NCI-H187 (cell line): ENCODE measurements around the gene PIK3R1.

Experiments used
- DNase-seq, 2 experiments: peaks; one replicate each; lab custom pipeline; 2025; lab: John Stamatoyannopoulos, UW

The PIK3R1 gene

DNA sequence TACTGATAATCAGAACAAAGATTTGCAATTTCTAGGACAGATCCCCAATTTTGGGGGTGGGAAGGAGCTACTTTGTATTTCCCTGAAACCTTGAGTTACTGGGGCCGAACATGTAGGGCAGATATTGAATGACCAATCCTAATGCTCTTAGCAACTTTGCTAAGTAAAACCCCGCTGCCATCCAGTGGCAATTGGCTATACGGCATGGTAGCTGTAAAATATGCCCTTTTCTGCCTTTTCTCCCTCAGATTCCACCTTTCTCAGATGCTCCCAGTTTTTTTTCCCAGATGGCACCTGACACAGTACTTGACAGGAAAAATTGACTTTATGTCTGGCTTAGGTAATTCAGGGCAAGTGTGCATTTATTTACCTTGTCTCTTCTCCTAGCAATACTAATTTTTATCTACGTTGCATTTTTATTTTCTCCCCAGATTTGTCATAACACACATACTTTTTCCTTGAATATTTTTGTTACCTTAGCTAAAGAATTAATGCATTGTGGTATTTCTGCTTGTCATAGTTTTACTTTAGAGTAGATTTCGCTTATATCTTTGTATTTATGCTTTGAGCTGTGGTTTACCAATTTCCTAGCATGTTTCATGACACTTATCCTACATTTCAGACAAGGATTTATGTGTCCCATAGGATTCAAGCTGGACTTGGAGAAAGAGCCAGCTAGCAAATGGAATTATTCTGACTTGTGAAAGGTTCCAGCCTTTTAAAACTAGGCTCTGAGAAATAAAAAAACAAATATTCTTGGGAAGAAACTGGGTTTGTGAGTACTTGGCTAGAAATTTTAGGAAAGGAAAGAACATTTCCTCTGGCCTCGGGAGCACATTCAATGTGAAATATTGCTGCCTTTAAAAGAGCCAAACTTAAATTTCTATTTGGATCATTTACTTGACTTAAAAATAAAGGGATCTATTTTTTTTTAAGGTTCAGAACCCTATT is 37.4 kb downstream of the PIK3R1 start:
- DNase-seq, result peak; percentile 10 to 20

DNA sequence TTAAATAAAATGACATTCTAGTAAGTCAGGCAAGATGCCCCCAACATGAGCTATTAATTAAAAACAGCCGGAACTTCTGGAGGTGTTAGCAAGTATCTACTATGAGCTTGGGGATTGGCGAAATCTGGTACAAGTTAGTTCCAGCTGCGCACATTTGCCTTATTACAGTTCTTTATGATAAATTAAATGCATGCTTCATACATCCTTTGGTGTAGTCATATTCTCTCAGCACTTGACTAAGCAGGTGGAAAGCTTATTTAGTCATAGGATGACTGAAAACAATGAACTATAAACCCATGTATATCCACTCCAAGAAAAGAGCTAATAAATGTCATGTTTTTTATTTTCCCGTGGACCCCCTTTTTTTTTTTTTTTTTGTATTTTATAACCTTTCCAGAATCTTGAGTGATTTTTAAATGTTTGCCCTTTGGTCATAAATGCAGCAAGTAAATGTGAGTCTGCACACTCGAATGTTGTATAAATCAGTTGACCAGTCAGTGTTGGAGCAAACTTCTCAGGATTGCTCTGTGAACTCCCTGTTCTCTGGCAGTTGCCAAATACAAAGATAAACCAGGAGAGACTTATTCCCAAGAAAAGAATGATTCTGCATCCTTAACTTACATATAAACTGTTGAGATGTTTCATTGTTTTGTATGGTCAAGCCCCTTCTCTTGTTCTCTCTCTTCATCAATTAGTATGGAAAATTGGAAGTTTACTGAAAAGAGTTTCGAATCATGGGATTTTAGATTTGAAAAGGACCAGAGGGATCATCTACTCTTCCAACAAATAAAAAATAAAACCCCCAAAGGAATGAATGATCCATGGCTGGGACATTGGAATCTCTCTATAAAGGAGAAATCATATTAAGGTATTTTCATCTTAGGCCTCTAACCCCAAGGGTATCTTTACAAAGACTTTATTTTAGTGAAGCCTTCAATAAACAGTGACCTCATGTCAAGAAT is 38.3 kb downstream of the PIK3R1 start:
- no peak for DNase-seq

DNA sequence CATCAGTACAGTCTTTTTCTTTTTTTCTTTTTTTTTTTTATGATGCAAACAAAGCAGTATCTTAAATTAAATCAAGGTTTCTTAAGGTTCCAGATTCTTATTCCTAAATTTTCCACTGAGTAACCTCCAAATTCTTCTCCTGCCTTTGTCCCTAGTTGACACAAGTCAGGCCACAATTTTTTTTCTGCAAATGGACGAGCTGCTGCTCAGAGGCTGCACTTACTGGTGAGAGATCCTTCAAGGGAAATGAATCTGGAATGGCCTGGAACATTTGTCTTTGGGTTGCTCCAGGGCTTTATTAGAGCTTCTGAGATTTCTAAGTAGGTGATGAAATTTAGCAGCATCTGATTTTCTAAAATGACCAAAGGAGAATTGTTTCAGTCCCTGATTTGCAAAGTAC is 39.3 kb downstream of the PIK3R1 start:
- no peak for DNase-seq

DNA sequence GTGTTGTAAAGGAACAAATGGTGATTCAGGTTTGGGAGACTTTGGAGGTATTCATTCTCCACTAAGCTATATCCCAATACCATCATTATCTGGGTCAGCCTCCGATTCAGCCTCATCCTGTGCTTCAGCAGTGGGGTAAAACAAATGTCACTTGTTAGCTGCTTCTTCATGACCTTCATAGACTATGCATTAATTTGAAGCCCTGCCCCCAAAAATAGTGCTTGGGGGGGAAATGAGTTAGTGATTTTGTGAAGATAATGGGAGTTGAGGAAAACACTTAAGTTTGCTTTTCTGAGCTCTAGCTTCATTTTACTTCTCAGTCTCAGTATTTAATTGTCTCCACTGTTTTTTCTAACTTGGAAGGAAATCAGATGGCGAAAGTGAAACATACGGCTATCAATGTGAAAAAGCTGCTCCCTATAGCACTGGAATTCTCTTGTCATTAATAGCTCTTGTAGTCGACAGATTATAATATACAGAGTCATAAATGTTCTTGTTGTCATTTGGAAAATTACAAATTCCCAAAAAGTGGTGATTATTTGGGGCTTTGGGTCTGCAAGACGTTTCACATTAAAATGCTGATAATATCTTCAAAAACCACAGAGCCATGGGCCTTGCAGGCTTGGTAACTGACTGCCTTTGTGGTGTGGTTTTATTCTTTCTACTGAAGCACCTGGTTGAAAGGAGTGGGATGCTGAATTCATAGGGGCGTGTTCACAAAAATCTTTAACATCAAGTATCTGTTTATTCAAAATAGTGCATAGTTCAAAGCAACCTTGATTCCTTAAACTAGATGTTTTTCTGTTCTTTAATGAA is 40.0 kb downstream of the PIK3R1 start:
- no peak for DNase-seq

GRCh38 chr5:68257210-68257609 is 41.7 kb downstream of the PIK3R1 start:
- DNase-seq, result no peak

GRCh38 chr5:68258531-68258930 is 43.0 kb downstream of the PIK3R1 start:
- DNase-seq, result no peak

DNA sequence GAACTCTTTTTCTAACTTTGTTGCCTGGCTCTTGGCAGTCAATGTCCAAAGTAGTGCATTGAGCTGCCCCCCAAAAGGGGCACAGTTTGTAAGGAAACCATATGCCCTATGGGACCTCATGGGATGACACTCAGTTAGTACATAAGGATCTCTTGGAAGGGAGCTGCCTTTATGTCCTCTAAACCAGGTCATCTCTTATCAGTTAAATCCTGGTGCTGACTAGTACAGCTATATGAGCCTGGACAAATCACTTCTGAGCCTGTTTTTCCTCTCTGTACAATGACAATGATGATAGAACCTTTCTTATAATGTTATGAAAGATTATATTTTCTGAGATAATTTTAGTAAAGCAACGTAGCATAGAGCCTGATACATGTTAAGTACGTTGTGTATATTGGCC is 44.1 kb downstream of the PIK3R1 start:
- DNase-seq, result no peak

DNA sequence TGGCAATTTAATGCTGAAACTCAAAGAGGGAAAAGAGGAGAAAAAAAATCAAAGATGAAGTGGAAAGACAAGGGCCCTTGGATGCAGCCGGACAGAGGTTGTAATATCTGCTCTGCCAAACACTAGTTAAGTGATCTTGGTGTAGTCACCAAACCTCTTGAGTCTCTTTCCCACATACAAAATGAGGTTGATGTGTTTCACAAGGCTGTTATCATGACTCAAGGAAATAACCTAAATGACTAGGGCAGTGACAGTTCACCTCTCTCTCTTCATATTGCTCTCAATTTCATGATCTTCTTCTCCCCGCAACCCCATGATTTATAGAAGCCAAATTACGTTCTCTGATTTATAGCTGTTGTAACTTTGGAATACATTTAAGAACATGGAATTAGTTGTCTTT is 44.9 kb downstream of the PIK3R1 start:
- no peak for DNase-seq

GRCh38 chr5:68261169-68261568 is 45.6 kb downstream of the PIK3R1 start:
- DNase-seq, result no peak

- no peak for DNase-seq
Measured at GRCh38 chr5:68261569-68262065, 46.1 kb downstream of the PIK3R1 start.

DNA sequence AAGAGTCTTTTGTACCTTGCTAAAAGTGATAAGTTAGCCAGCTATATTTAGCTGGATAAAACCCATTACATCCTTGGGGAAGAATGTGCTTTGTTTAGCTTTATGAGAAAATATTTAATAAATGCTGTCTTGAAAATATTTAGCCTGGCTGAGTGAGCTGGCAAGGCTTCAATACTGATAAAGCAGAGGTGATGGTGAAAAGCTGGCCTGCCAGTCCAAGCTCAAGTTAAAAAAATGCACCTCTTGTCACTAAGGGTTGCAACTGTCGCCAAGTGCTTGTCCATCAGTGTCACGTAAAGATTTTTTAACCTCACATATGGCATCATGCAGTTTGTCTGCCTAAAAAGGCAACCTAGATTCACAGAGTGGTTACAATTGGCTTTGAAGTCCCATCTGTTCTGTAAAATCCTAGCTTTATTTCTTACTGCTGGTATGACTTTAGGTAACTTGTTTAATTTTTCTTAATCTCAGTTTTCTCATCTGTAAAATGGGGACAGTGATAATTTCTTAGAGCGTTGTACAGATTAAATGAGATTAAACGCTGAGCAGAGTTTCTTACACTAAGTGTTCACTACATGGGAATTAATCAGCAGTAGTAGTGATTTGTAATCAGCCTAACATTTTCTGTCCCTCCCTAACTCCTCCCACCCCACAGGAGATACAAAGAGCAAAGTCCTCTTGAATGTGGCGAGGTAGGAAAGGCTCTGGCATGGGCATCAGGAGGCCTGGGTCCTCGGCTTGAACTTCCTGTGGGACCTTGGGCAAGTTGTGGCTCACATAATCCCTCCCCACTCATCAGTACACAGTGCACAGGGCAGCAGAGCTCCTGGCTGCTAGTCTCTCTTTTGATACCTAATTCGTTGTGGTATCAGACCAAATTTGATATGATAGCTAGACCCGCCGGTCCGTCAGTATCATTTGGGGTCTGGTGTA is 48.7 kb downstream of the PIK3R1 start:
- DNase-seq, result no peak

- no peak for DNase-seq
Measured at GRCh38 chr5:68265347-68265746, 49.8 kb downstream of the PIK3R1 start.

DNA sequence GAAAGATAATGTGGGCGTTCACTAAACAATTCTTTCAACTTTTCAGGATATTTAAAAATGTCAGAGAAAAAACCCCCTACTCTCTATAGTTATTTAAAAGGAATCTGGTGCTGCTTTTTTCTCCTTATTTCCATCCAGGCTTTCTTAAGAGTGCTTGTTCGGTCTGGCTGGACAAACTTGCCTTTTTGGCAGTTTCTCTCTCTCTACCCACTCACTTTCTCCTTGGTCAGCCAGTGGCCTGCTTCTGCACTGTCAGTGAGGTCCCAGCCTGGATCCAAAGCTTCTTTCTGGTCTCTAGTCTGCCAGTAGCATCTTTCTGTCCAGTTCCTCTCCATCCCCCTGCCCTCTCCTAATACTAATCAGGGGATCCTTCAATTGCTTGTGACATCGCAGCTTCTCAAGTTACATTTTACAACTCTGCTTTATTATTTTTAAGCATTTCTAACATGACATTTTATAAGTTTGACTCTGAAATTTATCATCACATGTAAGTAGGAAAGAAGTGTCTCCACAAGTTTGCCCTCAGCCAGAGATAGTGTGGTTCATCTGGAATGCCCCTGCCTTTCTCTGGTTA is 50.4 kb downstream of the PIK3R1 start:
- no peak for DNase-seq

DNA sequence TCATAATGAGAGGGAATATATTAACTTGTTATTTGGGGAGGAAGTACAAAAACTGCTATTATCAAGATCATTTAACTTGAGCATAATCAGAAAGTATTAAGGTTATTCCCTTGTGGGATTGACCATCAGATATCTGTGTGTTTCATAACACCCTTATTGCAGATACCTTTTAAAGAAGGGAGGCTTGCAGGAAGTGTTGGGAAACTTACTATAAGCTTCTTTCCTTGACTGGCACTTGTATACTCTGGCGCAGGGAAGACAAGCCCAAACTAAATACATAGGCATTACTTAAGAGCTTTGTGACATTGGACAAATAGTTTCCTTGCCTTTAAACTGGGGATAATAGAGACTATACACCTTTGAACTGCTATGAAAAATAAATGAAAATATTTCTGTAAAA is 50.9 kb downstream of the PIK3R1 start:
- no peak for DNase-seq

DNA sequence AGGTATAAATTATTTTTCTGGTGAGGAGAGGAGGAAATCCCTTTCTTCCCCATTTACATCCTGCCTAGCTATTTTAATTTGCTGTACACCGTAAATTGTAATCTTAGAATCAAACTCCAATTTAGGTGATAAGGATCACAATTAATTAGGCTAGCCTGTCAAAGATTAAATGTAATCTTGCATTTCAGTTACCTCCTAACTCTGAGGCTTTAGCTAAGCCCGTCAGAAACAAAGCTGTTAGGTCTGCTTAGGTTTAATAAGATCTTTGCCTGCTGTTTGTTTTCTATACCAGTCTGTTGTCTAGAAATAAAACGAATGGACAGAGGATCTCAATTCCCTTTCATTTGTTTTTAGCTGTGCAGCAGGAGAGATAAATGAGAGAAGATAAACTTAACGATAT is 51.5 kb downstream of the PIK3R1 start:
- DNase-seq, result no peak

- no peak for DNase-seq
Measured at GRCh38 chr5:68268101-68268851, 52.7 kb downstream of the PIK3R1 start.

DNA sequence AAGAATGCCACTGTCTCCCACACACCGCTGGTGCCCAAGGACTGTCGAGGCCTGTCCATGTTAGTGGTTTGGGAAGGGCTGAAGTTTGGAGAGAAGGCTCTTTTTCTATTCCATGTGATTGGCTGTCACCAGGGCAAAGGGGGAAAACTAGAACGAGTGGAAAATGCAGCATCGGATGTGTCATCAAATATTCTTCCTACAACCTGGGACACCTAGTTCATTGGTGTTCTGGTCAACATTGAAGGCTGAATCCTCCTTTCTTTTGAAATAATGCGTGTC is 53.2 kb downstream of the PIK3R1 start:
- DNase-seq, result no peak

DNA sequence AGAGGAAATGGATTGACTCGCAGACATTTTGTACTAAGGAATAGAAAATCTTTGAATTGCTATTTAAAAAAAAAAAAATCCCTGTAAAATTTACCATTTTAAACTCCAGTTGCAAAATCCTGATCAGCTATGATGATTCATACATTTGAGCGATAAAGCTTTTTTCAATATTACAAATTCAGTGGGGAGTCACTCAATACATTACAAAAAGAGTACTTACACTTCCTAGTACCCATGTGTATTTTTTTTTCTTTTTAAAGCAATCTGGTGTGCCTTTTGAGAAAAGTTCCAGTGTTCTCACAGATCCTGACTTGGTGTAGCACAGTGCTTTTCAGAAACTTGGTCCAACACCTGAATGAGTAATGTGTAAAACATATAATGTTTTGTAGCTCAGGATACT is 54.3 kb downstream of the PIK3R1 start:
- DNase-seq, result no peak

DNA sequence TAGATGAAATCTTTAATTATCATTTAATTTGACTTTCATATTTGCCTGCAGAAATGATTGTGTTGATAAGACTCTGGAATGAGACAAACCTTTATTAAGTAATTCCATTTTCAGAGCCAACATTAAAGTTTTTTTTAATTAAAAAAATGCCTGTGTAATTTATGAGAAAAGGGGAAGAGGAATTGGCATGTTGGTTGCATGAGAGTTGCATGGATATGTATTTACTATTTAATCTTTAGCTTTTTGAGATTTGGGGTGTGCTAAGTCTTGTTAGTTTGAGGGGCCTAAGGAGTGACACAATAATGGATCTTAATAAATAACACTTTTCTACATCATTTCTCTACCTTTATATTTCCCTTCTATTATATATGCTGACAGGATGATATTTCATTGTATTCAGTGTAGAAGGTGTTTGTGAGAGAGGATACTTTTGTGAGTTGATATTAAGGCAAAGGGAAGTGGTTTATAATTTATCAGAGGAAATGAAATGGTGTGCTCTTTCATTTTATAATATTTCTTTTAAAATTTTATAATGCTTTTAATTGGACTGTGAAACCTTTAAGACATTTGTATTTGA is 54.9 kb downstream of the PIK3R1 start:
- no peak for DNase-seq
